HG03045 (cell line): Measurements from ENCODE around the gene DFFA.
"Not testable (repeated sequence)": the region's sequence is repeated elsewhere in the genome, so short reads cannot be mapped to it uniquely, and the experiment has no call there.

Experiments
- ATAC-seq: cut with Tn5 transposase; IDR thresholded peaks from one replicate; pipeline ENCODE4 v1.9.1; 2021; ENCODE audit warnings: mild to moderate bottlenecking, moderate library complexity; ENCODE audit not compliant: unreplicated experiment

DFFA gene

DNA sequence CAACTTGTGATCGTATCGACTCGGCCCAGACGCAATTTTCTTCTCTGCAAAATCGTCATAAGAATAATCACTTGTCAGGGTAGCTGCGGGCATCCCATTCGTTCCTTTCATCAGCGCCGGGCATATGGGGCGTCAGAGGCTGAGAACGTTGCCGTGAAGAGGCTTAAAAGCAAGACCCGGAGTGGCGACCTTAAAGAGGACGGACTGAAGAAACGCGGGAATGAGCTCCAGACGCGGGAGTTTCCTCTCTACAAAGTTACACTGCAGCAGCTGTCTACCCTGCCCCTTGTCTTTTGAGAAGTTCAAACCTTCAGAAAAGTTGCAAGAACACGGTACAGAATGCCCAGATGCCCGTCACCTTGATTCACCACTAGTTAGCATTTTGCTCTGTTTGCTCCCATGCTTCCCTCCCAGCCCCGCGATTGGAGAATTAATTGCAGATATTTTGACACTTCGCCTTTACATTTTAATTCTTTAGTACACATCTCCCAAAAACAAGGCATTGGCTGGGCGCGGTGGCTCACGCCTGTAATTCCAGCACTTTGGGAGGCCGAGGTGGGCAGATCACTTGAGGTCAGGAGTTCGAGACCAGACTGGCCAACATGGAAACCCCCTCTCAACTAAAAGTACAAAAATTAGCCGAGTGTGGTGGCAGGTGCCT is 41.1 kb downstream of the DFFA start:
- no peak for ATAC-seq

- ATAC-seq, result peak; percentile 79
These were observed 41.9 kb downstream of the DFFA start, which contains the start of gene CENPS for GRCh38 chr1:10430216-10431069. CENPS (plus strand) TSS chr1:10430433; CDS start chr1:10430518, 85 bp downstream.

GRCh38 chr1:10429868-10430215 is 42.5 kb downstream of the DFFA start:
- no peak for ATAC-seq

- no peak for ATAC-seq
These were observed 43.3 kb downstream of the DFFA start for GRCh38 chr1:10428984-10429383.

- not testable (repeated sequence) for ATAC-seq
These were observed 45.8 kb downstream of the DFFA start for GRCh38 chr1:10426535-10426848.

- not testable (repeated sequence) for ATAC-seq
These were observed 46.3 kb downstream of the DFFA start for GRCh38 chr1:10425826-10426534.

GRCh38 chr1:10424651-10425050 is 47.7 kb downstream of the DFFA start:
- no peak for ATAC-seq

DNA sequence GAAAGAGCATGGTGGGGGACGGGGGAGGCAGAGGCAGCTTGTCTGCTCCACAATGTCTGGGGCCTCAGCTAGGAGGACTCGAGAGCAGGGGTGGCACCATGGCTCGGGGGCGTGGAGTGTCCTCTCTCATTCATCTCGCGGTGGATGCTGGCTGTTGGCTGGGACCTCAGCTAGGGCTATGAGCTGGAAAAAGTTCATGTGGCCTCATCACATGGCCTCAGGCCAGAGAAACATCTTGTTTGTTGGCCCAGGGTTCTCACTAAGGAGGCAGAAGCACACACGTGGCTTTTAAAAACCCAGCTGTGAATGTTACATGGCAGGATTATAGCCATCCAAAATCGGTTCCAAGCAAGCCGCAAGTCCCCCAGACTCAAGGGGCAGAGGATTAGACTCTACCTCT is 48.3 kb downstream of the DFFA start:
- ATAC-seq, result no peak

- no peak for ATAC-seq
These were observed 50.7 kb downstream of the DFFA start for GRCh38 chr1:10421637-10422036.

DNA sequence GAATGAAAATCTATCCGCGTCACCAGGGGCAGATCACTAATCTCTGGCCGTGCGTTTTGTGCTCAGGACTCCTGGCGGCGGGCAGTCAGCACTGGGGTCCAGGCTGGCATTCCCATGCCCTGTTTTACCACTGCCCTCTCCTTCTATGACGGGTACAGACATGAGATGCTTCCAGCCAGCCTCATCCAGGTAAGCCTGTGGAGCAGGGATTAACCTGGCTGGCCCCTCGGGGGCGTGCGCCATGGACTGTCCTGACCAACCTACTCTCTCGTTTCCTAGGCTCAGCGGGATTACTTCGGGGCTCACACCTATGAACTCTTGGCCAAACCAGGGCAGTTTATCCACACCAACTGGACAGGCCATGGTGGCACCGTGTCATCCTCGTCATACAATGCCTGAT is 53.0 kb downstream of the DFFA start:
- no peak for ATAC-seq

- not testable (repeated sequence) for ATAC-seq
These were observed 53.6 kb downstream of the DFFA start for GRCh38 chr1:10418741-10419140.

- ATAC-seq, result not testable (repeated sequence)
These were observed 56.4 kb downstream of the DFFA start for GRCh38 chr1:10415967-10416366.

DNA sequence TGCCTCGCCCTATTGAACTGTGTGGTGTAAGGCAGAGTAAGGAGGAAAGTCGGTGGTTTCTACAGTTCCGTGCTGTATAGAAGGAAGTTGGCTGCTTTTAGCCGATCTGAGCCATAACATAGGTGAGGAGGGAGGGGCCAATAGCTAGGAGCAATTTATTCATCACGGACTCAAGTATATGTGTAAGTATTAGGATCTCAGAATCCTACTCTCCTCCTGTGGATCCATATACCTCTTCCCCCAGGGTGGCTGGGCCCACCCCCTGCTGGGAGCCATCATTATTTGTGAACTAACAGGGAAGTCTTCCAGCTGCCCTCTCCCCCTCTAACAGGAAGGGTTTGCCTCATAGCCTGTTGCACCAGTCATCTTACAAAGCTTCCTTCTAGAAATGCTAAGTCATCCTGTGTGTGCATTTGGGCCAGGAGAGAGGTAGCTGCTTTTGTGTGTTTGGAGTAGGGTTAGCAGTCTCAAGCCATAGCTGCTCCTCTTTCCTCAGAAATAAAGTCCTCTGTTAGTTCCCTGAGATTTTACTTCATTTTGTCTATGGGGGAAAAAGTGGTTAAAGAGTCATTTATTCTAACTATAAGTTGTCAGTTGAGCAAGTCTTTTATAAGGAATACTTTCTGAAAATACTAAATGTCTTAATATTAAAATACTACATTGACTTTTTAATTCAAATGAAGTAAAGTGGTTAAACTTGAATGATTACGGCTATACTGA is 57.0 kb downstream of the DFFA start:
- no peak for ATAC-seq

DNA sequence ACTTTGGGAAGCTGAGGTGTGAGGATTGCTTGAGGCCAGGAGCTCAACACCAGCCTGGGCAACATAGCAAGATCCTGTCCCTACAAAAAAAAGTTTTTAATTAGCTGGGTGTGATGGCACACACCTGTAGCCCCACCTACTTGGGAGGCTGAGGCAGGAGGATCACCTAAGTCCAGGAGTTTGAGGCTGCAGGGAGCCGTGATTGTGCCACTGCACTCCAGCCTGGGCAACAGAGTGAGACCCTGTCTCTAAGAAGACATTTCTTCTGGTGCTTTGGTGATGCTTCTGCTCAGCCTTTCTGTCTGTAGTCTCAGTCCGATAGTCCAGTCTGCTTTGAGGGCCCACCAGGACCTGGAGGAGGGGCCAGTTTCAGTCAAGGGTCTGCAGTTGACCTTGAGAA is 65.1 kb downstream of the DFFA start:
- no peak for ATAC-seq
